Activated T-cell treated with anti-CD3 and anti-CD28 coated beads for 1 hour (primary cell): Measurements from ENCODE around the gene GPD1.
"Not testable (repeated sequence)": the region's sequence is repeated elsewhere in the genome, so short reads cannot be mapped to it uniquely, and the experiment has no call there.

Experiments used
- DNase-seq: peaks from one replicate; pipeline ENCODE4 v3.0.0-alpha.2; 2020; ENCODE audit warnings: low read depth

The GPD1 gene

GRCh38 chr12:50073712-50074111, 30.1 kb upstream of the GPD1 start:
- no peak for DNase-seq

GRCh38 chr12:50074936-50075807, 28.6 kb upstream of the GPD1 start:
- peak; percentile 81 for DNase-seq

- DNase-seq, result no peak
Measured at GRCh38 chr12:50075808-50076170, 28.0 kb upstream of the GPD1 start.

- DNase-seq, result no peak
Measured at GRCh38 chr12:50077099-50077498, 26.7 kb upstream of the GPD1 start.

GRCh38 chr12:50078281-50078680, 25.5 kb upstream of the GPD1 start:
- no peak for DNase-seq

- no peak for DNase-seq
Measured at GRCh38 chr12:50079771-50080170, 24.0 kb upstream of the GPD1 start.

GRCh38 chr12:50081096-50081808, 22.6 kb upstream of the GPD1 start:
- DNase-seq, result no peak

GRCh38 chr12:50082644-50083043, 21.2 kb upstream of the GPD1 start:
- no peak for DNase-seq

GRCh38 chr12:50083301-50083700, 20.5 kb upstream of the GPD1 start:
- no peak for DNase-seq

- DNase-seq, result not testable (repeated sequence)
Measured at GRCh38 chr12:50084409-50084774, 19.4 kb upstream of the GPD1 start.

GRCh38 chr12:50084775-50085614, 18.8 kb upstream of the GPD1 start, which contains the start of gene SMARCD1:
SMARCD1 (plus strand) TSS chr12:50085342; CDS start chr12:50085370, 28 bp downstream.
- peak; percentile 76 for DNase-seq

- no peak for DNase-seq
Measured at GRCh38 chr12:50085615-50086072, 18.2 kb upstream of the GPD1 start.

- no peak for DNase-seq
Measured at GRCh38 chr12:50086148-50086547, 17.7 kb upstream of the GPD1 start.

- no peak for DNase-seq
Measured at GRCh38 chr12:50087151-50087550, 16.7 kb upstream of the GPD1 start.

GRCh38 chr12:50087995-50088394, 15.8 kb upstream of the GPD1 start:
- DNase-seq, result no peak

- no peak for DNase-seq
Measured at GRCh38 chr12:50088577-50089335, 15.1 kb upstream of the GPD1 start.

GRCh38 chr12:50089730-50090129, 14.1 kb upstream of the GPD1 start:
- DNase-seq, result no peak

GRCh38 chr12:50090391-50090790, 13.4 kb upstream of the GPD1 start:
- DNase-seq, result no peak

- no peak for DNase-seq
Measured at GRCh38 chr12:50097952-50098351, 5.9 kb upstream of the GPD1 start.

- DNase-seq, result no peak
Measured at GRCh38 chr12:50099302-50100008, 4.4 kb upstream of the GPD1 start.

- DNase-seq, result no peak
Measured at GRCh38 chr12:50100561-50100960, 3.2 kb upstream of the GPD1 start.
